ACC112 (cell line): ENCODE measurements around the gene DZIP3.
"Not testable (repeated sequence)": the region's sequence is repeated elsewhere in the genome, so short reads cannot be mapped to it uniquely, and the experiment has no call there.

Experiments
- H2AFZ ChIP-seq: fragments of 200-600 bp; sonication (generic); one replicate; pipeline ENCODE4 v1.6.0; 2017; ENCODE audit warnings: antibody characterized with exemption, low read length; ENCODE audit not compliant: unreplicated experiment
- H3K27ac ChIP-seq: fragments of 200-600 bp; sonication (generic); 2 replicates; pipeline ENCODE4 v1.5.1; 2014; ENCODE audit warnings: low read depth, mild to moderate bottlenecking, antibody characterized with exemption, low read length, moderate library complexity
- H3K27me3 ChIP-seq: fragments of 200-600 bp; sonication (generic); 2 replicates; pipeline ENCODE4 v1.6.1; 2014; ENCODE audit warnings: mild to moderate bottlenecking, antibody characterized with exemption, low read length, moderate library complexity, mixed read lengths; ENCODE audit not compliant: insufficient read depth
- H3K36me3 ChIP-seq: fragments of 200-600 bp; sonication (generic); 2 replicates; pipeline ENCODE4 v1.6.1; 2016; ENCODE audit warnings: mild to moderate bottlenecking, antibody characterized with exemption, low read length, moderate library complexity, mixed read lengths; ENCODE audit not compliant: insufficient read depth
- H3K4me1 ChIP-seq: fragments of 200-600 bp; sonication (generic); one replicate; pipeline ENCODE4 v1.6.1; 2016; ENCODE audit warnings: low read length, mixed read lengths; ENCODE audit not compliant: insufficient read depth, unreplicated experiment, control insufficient read depth
- H3K4me3 ChIP-seq: fragments of 200-600 bp; sonication (generic); 2 replicates; pipeline ENCODE4 v1.5.1; 2014; ENCODE audit warnings: mild to moderate bottlenecking, low read depth, low read length
- H3K79me2 ChIP-seq: fragments of 200-600 bp; sonication (generic); one replicate; pipeline ENCODE4 v1.6.0; 2016; ENCODE audit warnings: low read length; ENCODE audit not compliant: control insufficient read depth, unreplicated experiment, insufficient read depth

DZIP3 gene

DNA sequence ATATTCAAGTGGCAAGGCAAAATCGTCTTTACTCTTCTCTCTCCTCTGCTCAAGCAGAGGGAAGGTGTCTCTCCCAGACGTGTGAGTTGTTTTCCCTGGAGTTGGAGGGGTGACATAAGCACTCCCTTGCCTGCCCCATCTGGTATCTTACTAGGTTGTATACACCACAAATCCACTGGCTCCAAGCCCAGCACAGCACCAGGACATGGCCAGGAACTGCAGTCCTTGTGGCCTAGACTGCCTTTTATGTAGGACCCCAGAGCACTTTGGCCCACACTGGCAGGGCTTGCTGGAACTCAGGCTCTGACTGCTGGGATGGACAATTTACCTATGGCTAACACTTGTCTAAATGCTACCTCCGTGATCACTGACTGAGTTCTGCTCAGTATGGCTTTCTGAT, 34.0 kb downstream of the DZIP3 start:
- H3K4me3 ChIP-seq, result no peak overlapping the region
- no peaks in the 10 kb centered on the region for H3K4me1 ChIP-seq
- H3K79me2 ChIP-seq, result no peaks in the 10 kb centered on the region
- no peak overlapping the region for H2AFZ ChIP-seq
- no peaks in the 10 kb centered on the region for H3K27me3 ChIP-seq
- H3K36me3 ChIP-seq, result 0 out of 2 replicates have a peak, but pooled peaks cover 5% of the 10 kb centered on the region
- H3K27ac ChIP-seq, result no peak overlapping the region

DNA sequence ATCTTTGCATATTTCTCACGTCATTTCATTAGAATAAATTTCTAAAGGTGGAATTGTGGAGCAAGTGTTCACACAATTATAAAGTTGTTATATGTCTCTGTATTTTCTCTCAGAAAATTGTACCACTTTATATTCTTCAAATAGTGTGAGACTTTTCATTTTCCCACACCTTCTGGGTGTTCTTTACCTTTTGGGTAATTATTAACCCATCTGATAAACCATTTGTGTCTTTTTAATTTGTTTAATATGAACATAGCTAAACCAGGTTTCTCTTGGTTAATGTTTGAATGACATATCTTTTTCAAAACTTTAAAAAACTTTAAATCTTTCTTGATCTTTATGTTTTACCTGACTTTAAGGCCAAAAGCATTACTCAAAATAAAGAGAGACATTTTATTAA, 40.5 kb downstream of the DZIP3 start:
- Histone ChIP-seq H2AFZ (no peak overlapping the region), H3K4me3 (no peak overlapping the region), H3K27ac (no peak overlapping the region), H3K27me3 (no peaks in the 10 kb centered on the region), H3K36me3 (0 out of 2 replicates have a peak, but pooled peaks cover 2% of the 10 kb centered on the region), H3K79me2 (no peaks in the 10 kb centered on the region), H3K4me1 (no peaks in the 10 kb centered on the region)

DNA sequence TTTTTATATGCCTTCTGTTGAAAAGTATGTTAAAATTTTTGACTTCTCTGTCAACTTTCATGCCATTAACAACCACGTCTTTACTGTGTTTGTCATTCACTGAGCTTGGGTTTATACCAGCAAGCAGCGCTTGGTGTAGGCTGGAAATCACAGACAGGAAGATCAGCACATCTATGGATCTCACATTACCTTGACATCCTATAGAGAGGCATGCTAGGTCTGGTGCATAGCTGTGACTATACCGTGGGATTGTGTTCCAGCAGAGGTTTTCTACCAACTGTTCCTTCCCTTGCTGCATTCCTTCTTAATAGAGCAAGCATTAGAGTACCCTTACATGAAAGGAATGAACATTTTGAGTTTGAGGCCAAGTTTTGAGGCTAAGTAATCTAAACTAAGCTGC, 53.0 kb downstream of the DZIP3 start:
- no peak overlapping the region for H3K4me3 ChIP-seq
- no peak overlapping the region for H2AFZ ChIP-seq
- no peaks in the 10 kb centered on the region for H3K79me2 ChIP-seq
- no peaks in the 10 kb centered on the region for H3K4me1 ChIP-seq
- H3K27ac ChIP-seq, result no peak overlapping the region
- H3K36me3 ChIP-seq, result peaks cover 5% of the 10 kb centered on the region; the same call in 1 of the 2 replicates
- H3K27me3 ChIP-seq, result no peaks in the 10 kb centered on the region

DNA sequence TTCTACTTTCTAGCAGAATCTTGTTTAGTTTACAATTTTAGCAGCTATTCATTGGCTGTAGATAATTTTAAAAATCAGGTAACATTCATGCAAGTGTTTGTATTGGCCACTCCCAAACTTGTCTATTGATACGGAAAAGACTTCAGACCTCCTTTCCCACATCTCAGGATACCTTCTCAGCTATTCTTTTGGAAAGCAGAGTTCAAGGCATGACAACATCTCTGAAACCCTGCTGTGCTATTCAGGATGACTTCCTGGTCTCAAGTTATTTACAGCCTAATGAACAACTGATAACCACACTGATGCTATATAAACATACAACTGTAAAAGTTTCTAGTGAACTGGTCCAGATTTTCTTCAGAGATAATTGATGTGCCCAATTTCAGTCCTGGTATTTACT, 55.8 kb downstream of the DZIP3 start:
- Histone ChIP-seq H3K27me3 (no peaks in the 10 kb centered on the region), H2AFZ (no peak overlapping the region), H3K4me3 (no peak overlapping the region), H3K79me2 (no peaks in the 10 kb centered on the region), H3K4me1 (no peaks in the 10 kb centered on the region), H3K27ac (no peak overlapping the region), H3K36me3 (0 out of 2 replicates have a peak, but pooled peaks cover 3% of the 10 kb centered on the region)

DNA sequence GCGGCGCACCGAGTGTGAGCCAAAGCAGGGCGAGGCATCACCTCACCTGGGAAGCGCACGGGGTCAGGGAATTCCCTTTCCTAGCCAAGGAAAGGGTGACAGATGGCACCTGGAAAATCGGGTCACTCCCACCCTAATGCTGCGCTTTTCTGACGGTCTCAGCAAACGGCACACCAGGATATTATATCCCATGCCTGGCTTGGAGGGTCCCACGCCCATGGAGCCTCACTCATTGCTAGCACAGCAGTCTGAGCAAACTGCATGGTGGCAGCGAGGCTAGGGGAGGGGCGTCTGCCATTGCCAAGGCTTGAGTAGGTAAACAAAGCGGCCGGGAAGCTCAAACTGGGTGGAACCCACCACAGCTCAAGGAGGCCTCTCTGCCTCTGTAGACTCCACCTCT, 66.1 kb downstream of the DZIP3 start:
- H2AFZ ChIP-seq, H3K4me1 ChIP-seq, H3K79me2 ChIP-seq, H3K4me3 ChIP-seq, H3K27me3 ChIP-seq, H3K27ac ChIP-seq: not testable (repeated sequence)
- peaks cover 18% of the 10 kb centered on the region for H3K36me3 ChIP-seq

DNA sequence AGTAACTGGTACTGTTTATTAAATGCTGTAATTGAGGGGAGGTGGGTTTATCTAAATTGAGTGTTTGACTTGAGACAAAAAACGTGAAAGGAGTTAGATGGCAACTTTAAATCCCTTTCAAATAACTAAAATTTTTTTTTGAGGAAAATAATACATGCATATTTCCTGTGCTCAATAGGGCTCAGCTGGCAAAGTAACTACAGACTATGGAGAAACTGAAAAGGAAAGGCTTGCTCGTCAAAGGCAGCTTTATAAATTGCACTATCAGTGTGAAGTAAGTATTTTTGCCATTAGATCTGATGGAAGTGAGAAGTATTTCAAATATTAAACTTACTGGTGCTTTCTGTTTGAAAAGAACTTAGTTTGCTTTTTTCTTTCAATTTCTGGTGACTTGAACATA, 72.2 kb downstream of the DZIP3 start:
- H3K27me3 ChIP-seq, result no peaks in the 10 kb centered on the region
- no peak overlapping the region for H2AFZ ChIP-seq
- no peaks in the 10 kb centered on the region for H3K4me1 ChIP-seq
- H3K4me3 ChIP-seq, result peak overlapping the region; percentile 16
- H3K36me3 ChIP-seq, result no peaks in the 10 kb centered on the region
- H3K79me2 ChIP-seq, result no peaks in the 10 kb centered on the region
- H3K27ac ChIP-seq, result no peak overlapping the region

DNA sequence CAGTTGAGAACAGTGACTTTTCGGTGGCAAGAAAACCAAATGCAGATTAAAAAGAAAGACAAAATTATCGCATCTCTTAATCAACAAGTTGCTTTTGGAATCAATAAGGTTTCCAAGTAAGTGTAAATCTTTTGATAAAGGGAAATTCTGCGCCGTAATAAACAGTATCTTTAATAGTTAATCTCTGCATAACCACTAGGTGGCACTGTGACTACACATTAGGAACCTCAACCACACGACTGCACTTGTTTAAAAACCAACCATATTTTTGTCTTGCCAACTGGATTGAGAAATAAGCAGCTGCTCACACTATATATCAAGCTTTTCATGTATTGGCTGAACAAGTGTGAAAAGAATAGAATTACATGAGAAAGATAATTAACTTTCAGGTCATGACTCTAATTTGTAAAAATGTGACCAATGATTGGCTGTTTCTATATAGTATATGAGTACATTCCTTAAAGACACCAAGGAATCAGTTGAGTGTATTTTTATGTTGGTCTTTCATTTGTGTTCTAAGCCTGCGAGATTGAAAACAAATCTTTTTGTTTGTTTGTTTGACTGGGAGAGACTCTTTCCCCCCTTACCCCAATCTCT, 72.7 kb downstream of the DZIP3 start:
- no peak overlapping the region for H3K27ac ChIP-seq
- H2AFZ ChIP-seq, result no peak overlapping the region
- H3K4me3 ChIP-seq, result peak overlapping the region; percentile 16
- H3K4me1 ChIP-seq, result no peaks in the 10 kb centered on the region
- H3K27me3 ChIP-seq, result no peaks in the 10 kb centered on the region
- no peaks in the 10 kb centered on the region for H3K79me2 ChIP-seq
- no peaks in the 10 kb centered on the region for H3K36me3 ChIP-seq

DNA sequence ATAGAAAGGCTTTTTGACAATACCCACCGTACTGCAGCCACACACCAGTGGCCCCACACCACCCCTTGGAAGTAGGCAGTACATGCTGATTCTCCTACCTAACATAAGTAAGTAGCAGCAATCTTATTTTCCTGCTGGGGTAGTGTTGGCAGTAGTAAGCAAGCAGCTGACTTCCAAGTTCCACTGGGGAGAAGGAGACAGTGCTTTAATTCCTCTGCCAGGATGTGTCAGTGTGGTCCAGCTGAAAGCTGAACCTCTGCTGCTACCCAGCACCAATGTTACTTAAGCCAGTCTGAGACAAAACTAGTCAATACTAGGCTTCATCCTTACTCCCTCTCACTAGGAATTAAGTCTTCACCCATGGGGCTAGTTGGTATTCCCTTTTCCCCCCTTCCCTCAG, 74.7 kb downstream of the DZIP3 start:
- Histone ChIP-seq H3K4me3 (no peak overlapping the region), H3K36me3 (no peaks in the 10 kb centered on the region), H2AFZ (no peak overlapping the region), H3K79me2 (no peaks in the 10 kb centered on the region), H3K27ac (no peak overlapping the region), H3K27me3 (no peaks in the 10 kb centered on the region), H3K4me1 (no peaks in the 10 kb centered on the region)

DNA sequence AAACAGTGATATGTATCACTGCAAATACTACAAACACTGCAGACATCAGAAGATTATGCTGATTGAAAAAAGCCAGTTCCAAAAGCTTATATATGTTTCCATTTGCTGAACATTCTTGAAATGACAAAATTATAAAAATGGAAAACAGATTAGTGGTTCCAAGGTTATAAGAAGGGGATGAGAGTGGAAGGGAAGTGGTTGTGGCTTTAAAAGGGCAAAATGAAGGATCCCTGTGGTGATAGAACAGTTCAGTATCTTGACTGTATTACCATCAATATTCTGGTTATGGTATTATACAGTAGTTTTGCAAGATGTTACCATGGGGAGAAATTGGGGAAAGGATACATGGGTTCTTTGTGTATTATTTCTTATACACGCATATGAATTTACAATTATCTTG, 77.8 kb downstream of the DZIP3 start:
- Histone ChIP-seq H3K4me1 (no peaks in the 10 kb centered on the region), H3K36me3 (no peaks in the 10 kb centered on the region), H3K27me3 (no peaks in the 10 kb centered on the region), H3K27ac (no peak overlapping the region), H3K4me3 (no peak overlapping the region), H3K79me2 (no peaks in the 10 kb centered on the region), H2AFZ (no peak overlapping the region)

DNA sequence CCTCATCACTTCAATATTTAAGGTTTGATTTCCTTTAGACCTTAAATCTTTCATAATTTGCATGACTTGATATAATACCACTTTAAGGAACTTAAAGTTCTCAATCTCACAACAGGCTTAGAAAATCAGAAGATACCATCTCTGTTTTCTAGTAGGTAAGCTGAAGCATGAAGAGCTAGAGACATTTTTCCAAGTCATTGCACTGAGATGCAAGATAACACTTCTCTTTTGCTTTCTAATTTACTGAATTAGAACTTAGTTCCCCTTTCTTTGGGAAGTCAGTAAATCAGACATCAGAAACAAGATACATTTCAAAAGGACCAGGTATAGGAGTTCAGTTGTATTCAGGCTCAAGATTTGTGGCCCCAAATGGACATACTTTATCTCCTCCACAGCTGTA, 79.7 kb downstream of the DZIP3 start:
- Histone ChIP-seq H3K4me1 (no peaks in the 10 kb centered on the region), H3K27ac (no peak overlapping the region), H3K36me3 (no peaks in the 10 kb centered on the region), H3K4me3 (no peak overlapping the region), H3K79me2 (no peaks in the 10 kb centered on the region), H3K27me3 (no peaks in the 10 kb centered on the region), H2AFZ (no peak overlapping the region)

DNA sequence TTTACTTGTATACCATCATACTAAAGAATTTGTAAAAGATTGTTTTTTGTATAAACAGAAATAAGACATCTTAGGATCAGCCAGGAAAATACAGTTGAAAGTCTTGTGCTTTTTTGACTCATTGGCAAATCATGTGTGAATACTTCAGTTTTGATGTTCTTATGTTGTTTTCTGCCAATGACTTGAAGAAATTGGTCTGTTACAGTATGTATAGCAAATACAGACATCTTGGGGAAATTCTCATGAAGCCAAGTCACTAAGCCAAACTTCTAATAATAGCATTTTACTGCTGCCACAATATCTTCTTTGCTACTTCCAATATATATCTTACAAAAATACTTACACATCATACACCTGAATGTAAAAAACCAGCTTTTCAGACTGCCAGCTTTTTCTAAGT, 83.2 kb downstream of the DZIP3 start:
- Histone ChIP-seq H3K27ac (no peak overlapping the region), H3K79me2 (no peaks in the 10 kb centered on the region), H3K4me1 (no peaks in the 10 kb centered on the region), H2AFZ (no peak overlapping the region), H3K27me3 (no peaks in the 10 kb centered on the region), H3K4me3 (no peak overlapping the region), H3K36me3 (0 out of 2 replicates have a peak, but pooled peaks cover 3% of the 10 kb centered on the region)
